NOMO-1 treated with DMSO at 0.1 percent for 48 hours (cell line): ENCODE data around the gene MUC12.
"Not testable (repeated sequence)": the region's sequence is repeated elsewhere in the genome, so short reads cannot be mapped to it uniquely, and the experiment has no call there.

Source experiments
- DNase-seq: peaks from one replicate; lab custom pipeline; 2025; ENCODE audit not compliant: unreplicated experiment; lab: John Stamatoyannopoulos, UW

The MUC12 gene

GRCh38 chr7:101060992-101061391 is 91.6 kb downstream of the MUC12 start:
- DNase-seq: no peak

GRCh38 chr7:101064176-101064550 is 94.8 kb downstream of the MUC12 start:
- not testable (repeated sequence) for DNase-seq

- DNase-seq: not testable (repeated sequence)
Measured at GRCh38 chr7:101065162-101065561, 95.8 kb downstream of the MUC12 start.

GRCh38 chr7:101066141-101066832 is 96.9 kb downstream of the MUC12 start:
- no peak for DNase-seq

- DNase-seq: no peak
Measured at GRCh38 chr7:101066833-101067177, 97.4 kb downstream of the MUC12 start.

- no peak for DNase-seq
Measured at GRCh38 chr7:101068401-101068800, 99.0 kb downstream of the MUC12 start.
